ENCODE measurements around the gene ADCYAP1R1.

ADCYAP1R1 gene

DNA sequence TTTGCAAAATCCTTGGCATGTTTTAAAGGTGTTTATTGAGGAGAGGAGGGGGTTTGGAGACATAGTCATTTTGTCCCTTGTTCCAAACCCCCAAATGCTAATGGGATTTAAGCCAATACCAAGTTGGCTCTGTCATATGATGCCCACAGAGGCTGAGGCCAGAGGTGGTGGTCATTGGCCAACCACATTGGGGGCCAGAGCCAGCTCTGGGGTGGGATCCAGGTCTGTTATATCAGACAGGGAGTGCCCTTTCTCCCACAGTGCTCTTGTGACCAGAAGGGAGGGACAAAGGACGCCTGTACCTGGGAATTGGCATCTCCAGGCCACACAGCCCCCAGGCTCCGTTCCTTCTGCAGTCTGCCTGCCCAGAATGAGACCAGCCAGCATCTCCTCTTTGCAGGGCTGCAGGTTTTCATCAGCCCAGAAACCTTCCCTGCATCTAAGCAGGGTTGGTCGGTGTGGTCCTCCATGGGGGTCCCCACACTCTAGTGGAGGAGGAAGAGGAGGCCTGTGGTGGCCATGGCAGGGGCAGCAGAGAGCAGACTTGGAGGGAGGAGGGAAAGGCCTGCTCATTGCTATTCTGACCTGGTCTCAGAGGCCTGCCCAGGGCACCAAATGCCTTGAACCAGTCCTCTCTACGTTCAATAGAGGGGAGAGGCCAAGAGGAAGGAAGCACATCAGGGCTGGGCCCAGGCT is 17.9 kb downstream of the ADCYAP1R1 start:
- no peak for DNase-seq

DNA sequence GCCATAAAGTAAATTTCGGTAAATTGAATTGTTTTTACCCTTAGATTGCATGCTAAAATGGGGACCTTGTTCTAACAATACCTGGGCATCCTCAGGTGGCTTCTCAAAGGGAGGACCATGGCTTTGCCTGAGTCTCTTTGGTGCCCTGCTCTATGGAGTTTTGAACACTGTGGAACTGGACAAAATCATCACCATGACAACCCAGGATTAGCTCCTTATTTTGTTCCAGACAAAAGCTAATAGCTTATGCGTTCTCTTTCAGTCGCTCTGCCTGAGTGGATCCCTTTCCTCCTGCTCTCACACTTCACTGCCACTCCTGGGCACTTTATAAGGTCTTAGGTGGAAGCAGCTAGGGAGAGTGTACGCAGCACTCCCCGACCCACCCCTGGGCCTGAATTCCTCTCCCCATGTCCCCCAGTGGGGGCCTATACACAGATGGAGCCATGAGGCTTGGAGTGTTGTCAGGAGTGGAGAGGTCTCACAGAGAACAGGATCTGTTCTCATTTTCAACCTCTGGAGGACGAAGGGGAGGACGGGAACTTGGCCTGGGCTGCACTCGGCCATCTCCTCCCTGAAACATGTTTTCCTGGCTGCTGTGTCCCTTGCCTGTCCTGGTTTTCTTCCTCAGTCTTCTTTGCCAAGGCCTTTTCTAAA is 19.0 kb downstream of the ADCYAP1R1 start:
- DNase-seq, result no peak

DNA sequence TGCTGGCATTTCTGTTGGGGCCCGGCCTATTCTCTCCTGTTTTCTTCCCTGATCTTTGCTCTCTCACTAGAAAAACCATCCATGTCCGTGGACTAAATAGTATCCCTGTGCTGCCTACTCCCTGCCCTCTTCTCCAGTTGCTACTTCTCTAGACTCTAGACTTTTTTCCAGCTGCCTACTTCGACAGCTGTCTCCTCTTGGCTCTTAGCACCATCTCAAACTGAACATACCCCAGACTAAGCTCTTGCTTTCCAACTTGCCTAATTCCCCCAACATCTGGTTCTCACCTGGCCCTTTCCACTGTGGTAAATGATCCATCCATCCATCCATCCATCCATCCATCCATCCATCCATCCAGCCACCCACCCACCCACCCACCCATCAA is 19.5 kb downstream of the ADCYAP1R1 start:
- no peak for DNase-seq

DNA sequence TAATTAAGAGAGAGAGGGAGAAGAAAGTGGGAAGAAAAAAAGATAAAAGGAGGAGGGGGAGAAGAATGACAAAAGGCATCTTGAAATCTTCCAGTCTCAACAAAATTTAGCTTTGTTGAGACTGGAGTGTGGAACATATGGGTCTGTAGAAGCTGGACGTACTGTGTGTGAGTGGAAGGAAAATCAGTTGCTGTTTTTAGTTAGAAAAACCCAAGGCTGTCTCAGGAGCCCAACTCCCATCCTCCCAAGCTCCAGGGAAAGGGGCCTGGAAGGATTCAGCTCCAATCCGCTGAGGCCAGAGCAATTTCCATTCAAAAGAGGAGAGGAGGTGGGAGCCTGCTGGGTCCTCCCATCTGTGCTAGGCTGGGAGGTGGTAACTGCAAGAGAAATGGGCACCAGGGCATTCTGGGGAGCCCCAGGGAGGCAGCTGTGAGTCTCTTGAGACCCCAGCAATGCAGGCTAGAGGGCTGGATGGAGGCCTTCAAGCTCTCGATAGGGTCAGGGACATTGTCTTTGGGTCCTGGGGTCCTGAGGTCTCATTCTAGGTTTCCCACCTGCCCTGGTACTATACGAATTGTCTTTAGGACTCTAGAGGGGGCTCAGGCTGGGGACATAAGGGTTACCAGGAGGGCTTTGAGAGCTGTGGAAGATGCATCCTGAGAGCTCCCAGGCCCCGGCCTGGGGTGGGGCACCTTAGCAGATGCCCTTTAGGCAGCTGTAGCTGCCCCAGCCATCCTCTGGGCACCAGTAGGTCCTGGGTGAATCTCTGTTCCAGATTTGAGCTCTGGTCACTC is 21.4 kb downstream of the ADCYAP1R1 start:
- DNase-seq, result no peak

DNA sequence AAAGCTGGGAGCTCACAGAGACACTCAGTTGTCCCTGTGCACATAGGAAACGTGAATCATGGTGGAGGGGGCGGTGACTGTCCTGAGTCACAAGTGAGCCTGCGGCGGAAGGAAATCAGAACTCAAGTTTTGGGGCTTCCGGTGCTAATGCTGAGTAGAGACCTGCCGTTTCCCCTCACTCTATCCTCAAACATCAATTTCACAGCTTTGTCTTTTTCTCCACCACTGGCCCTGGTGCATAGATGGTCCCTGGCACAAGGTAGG is 21.9 kb downstream of the ADCYAP1R1 start:
- no peak for DNase-seq

DNA sequence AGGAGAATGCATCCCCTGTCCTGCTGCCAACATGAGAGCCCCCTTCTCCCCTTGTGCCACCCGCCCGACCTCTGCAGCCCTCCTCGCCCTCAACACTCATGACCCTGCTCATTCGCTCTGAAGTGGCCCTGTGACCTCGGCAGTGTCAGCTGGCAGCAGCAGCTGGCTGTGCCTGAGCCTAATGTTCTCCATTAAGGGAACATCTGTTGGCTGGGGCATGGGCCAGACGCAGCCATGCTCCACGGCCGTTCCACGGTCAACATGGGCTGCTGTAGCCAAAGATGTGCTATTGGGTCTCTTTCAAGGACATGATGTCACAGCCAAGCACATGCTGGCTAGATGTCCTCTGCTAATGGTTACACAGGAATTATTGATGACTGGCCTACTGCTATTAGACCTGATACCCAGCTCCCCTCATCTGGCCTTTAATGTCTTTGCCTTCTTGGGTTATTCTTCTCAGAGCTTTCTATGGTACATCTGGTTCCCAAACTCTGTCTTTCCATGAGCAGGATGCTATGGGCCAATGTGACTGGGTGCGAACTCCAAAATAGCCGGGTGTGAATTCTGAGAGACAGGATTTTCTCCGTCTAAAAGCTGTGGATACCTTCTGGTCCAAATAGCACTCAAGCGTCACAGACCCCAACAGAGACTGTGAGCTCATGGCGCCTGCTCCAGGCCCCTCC is 22.4 kb downstream of the ADCYAP1R1 start:
- no peak for DNase-seq

DNA sequence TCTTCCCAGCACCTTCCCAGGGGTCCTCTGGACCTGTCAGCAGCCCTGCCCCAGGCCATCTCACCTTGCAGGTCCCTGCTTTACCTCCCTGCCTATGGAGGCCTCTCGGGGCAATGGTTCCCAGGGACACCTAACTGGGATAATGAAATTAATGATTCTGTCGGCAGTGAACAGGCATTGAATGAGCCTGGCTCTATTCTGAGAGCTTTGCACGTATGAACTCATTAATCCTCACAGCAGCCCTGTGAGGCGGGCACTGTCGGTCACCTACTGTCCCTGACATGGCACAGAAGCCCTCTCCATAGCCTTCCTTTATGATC is 22.9 kb downstream of the ADCYAP1R1 start:
- no peak for DNase-seq

DNA sequence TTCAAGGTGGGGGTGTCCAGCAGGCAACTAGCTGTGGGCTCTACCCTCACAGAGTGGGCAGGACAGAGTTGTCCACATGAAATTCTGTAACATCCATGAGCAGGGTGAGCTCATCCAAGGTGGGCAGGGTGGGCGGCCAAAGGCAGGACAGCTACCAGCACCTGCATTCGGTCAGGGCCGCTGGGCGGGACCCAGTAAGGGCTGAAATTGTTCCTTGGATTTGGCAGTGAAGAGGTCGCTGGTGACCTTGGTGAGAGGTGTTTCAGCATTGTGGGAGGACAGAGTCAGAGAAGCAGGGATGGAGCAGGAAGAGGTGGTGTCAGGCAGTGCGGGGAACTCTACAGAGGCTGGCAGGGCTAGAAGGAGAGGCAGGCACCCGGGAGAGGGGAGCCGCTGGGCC is 23.9 kb downstream of the ADCYAP1R1 start:
- DNase-seq, result no peak

DNA sequence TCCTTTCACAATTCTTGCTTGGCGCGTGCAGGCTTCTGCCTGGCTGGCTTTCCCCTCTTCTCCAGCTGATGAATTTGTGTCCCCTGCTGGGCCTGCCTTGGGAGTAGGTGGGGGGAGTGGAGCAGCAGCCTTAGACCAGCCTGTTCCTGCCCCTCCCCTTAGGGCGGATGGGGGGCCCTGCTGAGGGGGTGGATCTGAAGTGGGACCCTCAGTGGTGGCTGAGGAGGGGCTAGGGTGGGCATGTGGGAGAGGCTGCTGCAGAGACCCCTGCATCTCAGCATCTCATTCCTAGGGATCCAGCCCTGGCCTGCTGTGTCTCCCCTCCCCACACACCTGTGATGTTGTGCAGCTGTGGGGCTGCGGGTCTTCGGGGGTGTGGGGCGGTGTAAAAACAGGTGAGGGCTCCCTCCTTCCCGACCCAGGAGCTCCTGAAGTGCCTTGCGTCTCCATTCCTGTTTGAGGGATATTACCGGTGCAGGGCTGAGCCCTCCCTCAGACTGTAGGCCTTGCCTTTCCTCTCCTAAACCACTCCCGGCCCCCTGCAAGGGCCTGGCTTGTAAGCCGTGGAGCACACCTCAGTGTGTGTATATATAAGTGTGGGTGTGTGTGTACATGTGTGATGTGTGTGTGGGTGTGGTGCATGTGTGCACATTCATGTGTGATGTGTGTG is 24.7 kb downstream of the ADCYAP1R1 start:
- no peak for DNase-seq

DNA sequence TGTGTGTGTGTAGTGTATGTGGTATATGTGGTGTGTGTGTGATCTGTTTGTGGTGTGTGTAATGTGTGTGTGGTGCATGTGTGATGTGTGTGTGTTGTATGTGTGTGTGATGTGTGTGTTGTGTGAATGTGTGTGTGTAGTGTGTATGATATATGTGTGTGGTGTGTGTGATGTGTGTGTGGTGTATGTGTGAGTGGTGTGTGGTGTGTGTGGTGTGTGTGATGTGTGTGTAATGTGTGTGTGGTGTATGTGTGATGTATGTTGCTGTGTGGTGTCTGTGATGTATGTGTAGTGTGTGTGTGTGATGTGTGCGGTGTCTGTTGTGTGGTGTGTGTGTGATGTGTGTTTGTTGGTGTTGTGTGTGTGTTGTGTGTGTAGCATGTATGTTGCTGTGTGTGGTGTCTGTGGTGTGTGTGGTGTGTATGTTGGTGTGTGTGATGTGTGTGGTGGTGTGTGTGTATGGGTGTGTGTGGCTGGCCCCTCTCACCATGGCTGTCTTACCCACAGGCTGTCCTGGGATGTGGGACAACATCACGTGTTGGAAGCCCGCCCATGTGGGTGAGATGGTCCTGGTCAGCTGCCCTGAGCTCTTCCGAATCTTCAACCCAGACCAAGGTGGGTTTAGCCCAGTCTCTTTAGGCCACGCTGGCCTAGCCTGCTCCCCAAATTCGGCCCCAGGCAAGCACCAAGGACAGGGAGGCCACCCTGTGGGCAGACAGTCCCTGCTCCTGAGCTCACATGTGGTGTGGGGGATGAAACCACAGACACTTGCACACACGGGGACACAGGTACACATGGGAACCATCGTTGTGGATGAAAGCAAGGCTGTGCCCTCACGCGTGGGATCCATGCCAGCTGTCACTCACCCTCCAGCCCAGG is 25.6 kb downstream of the ADCYAP1R1 start:
- no peak for DNase-seq

DNA sequence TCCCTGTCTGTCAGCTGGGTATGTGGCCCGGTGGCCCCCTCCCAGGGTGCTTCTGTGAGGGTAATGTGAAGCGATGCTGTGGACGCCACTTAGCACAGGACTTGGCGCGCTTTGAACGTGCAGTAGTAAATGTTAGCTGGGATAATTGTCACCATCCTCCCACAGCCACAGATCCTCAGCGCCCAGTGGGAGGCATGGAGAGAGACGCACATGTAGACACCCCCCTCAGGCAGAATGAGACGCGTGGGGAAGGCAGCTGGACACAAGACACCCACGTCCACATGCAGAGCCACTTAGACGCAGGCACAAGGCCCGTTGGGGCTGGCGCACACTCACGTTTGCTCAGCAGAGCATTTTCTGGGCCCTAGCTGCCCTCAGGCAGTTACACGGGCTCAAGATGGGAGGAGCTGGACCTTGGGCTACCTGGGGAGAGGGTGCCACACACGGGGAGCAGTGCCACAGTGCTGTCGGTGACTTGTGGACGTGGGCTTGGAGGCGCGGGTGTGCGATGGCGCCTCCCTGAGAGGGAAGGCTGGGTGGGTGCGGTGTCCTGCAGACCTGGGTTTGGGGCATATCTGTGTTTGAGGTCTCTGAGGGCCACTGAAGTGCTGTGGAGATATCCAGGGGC is 26.4 kb downstream of the ADCYAP1R1 start:
- no peak for DNase-seq

DNA sequence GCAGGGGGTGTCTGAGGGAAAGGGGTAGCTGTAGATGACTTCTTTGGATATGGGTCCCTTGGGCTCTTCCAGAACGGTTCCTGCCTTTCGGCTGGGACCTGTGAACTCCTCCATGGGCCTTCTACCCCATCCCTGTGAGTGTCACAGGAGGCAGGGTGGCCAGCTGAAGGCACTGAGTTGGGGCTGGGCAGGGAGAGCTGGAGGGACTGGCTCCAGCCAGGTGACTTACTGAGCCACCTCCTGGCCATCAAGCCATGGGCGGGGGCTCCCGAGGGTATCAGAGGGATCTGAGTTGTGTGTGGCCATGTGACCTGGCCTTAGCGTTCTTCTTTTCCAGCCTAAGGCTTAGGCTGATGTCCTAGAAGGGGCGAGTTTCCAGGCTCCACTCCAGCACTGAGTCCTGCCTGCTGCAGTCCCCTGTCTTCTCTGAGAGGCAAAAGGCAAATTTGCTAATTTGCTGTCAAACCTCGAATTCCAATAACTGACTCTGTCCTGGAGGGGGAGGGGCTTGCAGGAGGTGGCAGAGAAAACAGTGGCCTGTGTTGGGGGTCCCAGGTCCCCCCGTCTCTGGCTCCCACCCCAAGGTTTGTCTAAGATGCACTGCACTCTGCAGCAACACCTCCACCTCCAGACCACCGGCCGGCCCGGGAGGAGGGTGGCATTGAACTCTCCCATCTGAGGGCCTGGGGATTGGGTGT is 27.2 kb downstream of the ADCYAP1R1 start:
- DNase-seq, result no peak

DNA sequence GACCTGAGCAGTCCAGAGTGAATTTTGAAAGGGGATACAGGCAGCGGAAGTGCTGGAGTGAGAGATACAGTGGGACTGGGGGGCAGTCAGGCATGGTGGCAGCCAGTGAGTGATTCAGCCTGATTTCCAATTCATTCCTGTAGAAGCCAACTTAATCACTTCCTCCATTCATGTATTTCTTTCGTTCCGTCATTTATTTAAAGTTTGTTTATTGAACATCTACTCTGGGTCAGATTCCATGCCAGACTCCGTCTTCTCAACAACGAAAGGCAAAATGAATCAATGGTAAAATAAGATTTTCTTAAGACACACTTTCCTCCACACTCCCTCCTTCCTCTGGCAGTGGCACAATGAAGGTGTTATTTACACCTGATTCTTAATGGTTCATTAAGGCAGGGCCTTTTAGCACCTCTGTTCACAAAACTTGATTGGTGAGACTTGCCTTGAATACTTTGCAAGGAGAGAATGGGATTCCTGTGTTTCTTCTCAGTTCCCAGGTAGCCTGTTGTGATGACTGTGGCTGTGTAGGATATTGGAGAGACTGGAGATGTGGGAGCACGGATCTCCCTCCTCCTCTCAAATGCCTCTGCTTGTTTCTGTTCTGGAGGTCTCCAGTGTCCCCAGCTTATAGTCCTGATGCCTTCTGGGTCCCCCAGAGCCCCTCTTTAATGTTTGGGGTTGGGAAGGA is 27.9 kb downstream of the ADCYAP1R1 start:
- no peak for DNase-seq

DNA sequence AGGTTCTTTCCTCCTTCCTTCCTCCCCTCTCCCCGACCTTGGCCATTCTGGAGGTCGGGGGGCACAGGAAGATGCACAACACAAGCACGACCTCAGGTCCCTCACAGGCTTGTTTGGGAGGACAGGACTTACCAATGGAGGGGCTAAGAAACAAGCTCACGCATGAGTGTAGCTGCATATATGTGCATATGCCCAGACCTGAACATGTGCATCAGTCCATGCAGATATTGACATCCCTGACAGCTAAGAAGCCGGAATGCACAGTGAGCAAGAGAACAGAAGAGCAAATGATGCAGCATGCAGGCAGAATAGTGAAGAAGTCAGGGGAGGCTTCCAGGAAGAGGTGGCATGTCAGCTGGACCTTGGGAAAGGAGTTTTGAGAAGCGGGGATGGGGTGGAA is 28.7 kb downstream of the ADCYAP1R1 start:
- no peak for DNase-seq

DNA sequence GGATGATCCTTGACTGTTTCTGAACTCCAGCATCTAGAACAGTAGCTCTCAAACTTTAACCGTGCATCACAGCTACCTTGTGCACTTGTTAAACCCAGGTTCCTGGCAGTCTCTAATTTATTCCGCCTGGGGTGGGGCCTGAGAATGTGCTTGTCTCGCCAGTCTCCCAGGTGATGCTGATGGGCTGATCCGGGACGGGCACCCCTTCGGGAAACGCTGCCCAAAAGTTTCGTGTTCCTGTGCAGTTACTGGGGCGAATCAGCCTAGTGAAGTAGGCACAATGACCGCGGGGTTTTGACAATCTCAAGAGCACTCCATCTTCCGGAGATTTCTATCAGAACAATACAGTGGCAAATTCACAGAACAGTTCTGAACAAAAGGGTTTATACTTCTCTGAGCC is 29.9 kb downstream of the ADCYAP1R1 start:
- DNase-seq, result no peak

DNA sequence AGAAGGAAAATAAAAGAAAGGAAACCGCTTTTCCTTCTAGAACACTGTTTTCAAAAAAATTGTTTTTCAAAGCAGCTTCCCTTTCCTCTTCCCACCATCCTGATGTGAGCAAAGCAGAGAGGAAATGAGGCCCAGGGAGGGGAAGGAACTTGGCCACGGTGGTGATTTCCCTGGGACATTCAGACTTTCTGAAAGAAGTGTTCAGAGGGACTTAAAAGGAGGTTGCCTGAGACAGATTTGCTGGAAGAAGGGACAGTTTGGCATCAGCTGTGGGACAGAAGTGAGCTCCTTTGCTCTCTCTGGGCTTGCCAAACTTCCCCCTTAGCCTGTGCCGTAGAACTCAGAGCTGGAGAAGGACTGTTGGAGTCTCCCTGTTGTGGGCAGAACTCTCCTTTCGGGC is 30.3 kb downstream of the ADCYAP1R1 start:
- DNase-seq, result no peak

DNA sequence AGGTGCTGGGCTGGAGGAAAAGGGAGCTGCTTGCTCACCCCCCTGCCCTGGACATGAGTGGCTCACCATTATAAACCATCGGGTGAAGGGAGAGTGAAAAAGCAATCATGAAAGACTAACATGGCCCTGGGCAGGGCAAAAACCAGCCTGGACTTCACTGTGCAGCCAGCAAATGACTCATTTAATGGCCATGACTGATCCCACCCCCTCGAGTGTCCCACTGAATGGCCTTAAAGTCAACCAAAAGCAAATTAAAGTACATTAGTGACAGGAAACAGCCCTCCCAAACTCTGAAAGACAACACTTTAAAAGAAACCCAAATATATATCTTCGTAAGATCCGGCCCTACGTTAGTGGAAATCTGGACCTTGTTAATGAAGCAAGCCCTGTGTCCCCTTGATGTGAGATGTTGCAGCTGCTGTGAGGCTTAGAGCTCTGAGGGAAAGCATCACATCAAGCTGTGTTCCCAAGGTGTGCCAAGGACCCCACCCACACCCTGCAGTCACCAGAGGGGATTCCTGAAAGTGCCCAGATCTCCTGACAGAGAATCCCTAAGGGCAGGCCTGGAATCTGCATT is 31.2 kb downstream of the ADCYAP1R1 start:
- DNase-seq, result no peak

DNA sequence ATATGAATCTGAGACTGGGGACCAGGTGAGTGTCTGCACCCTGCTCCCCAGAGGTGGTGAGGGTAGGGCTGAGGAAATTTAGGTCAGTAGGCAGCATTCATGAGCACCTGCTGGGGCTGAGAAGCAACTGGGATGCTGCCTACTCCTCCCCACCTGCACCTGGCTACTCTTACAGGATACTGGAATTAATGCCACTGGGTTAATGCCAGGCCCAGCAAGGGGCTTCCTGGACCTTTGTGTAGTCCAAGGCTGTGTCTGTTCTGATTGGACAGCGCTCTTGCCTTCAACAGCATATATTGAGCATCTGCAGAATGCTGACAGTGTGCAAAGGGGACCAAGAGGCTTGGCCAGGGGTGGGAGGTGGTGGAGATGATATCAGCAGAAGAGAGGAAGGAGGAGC is 32.1 kb downstream of the ADCYAP1R1 start:
- DNase-seq, result no peak

DNA sequence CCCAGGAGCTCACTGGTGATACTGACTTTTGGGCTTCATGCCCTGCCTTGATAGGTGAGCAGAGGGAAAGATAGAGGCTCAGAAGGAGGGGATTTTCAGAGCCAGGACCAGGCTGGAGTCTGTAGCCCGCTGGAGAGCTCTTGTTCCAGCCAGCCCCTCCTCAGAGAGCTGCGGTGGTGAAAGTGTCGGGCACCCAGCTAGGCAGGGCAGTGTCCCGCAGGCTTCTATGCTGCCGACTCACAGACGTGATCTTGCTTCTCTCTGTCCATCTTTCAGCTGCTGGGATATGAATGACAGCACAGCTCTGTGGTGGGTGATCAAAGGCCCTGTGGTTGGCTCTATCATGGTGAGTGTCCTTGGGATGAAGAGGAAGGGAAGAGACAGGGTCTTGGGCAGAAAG is 35.2 kb downstream of the ADCYAP1R1 start:
- DNase-seq, result no peak

DNA sequence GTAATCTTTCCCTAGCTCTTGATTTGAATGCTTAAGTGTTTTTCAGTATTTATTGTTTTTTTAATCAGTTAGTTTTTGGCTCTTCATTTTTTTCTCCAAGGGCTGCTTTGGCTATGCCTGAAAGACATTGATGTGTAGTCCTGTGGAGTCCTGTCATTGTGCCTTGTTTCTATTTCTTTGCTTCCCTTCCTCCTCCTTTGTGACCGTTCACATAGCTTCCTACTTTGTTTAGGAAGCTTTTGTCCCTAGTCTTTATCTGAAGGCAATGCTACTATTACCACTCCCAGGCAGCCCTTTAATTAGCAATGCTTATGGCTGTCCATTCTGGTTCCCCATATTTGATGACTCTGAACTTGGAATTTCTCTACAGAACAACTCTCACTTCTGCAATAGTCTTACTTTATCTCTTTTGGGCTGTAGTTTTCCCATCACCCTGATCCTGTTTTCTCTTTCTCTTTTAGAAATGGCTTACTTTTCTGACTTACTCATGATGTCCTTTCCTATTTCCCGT is 39.9 kb downstream of the ADCYAP1R1 start:
- no peak for DNase-seq

Measured in activated CD8-positive, alpha-beta memory T cell treated with anti-CD3 and anti-CD28 coated beads, Interleukin-2, amount 50 U/mL, for 4 hours (primary cell).